Lower lobe of right lung (tissue), 2 donors: ENCODE measurements around the gene LDLRAD4. TPM values are rescaled to one million over a fixed set of nuclear protein-coding genes. Genes with fewer than 3 reads are reported as not detected.

Experiments used
- ATAC-seq, 2 donors: fragments of 200-7000 bp; cut with Tn5 transposase; one replicate each; pipeline ENCODE4 v1.9.1; 2020 to 2022; ENCODE audit warnings: mild to moderate bottlenecking in 2 of 2, moderate library complexity in 2 of 2
- DNase-seq: peaks from one replicate; pipeline ENCODE4 v3.0.0-alpha.2; 2020
- H3K27ac ChIP-seq: fragments of 200-600 bp; one replicate; pipeline ENCODE4 v1.8.0; 2022
- H3K27me3 ChIP-seq: fragments of 200-600 bp; one replicate; pipeline ENCODE4 v1.8.0; 2022; ENCODE audit warnings: low read depth
- H3K36me3 ChIP-seq: fragments of 200-600 bp; one replicate; pipeline ENCODE4 v1.8.0; 2022; ENCODE audit warnings: mild to moderate bottlenecking
- H3K4me1 ChIP-seq: fragments of 200-600 bp; one replicate; pipeline ENCODE4 v1.8.0; 2022
- H3K4me3 ChIP-seq: fragments of 200-600 bp; one replicate; pipeline ENCODE4 v1.8.0; 2022; ENCODE audit warnings: mild to moderate bottlenecking
- H3K9me3 ChIP-seq: fragments of 200-600 bp; one replicate; pipeline ENCODE4 v1.8.0; 2022
- CTCF ChIP-seq: fragments of 200-600 bp; IDR thresholded peaks from one replicate; pipeline ENCODE4 v1.8.0; 2022; ENCODE audit warnings: antibody characterized with exemption, mild to moderate bottlenecking
- intact Hi-C: fragments of 100-400 bp; cut with DNase I; formaldehyde crosslinking; loops from one replicate; pipeline ENCODE4 v1.11.0; 2022
- total RNA-seq: library from RNA; stranded (reverse); fragmentation: NEBNext Ultra II Directional; extraction: Animal tissue kit (Norgen Biotek cat#: 25700); gene quantifications from one replicate; pipeline ENCODE4 v1.2.1, GENCODE V29; 2021
- donor health status: DM: no; HTN: yes; CAD: no; lungs with severe emphysema.

Gene LDLRAD4
- total RNA-seq, 1 donor from 2014 or later = 24.6 TPM

GRCh38 chr18:13363359-13363758 is 144.8 kb downstream of the LDLRAD4 start:
- ATAC-seq (no peak), DNase-seq (no peak)
- Histone ChIP-seq H3K27ac (no peak overlapping the region), H3K4me3 (no peak overlapping the region), H3K9me3 (no peaks in the 10 kb centered on the region), H3K27me3 (no peaks in the 10 kb centered on the region), H3K4me1 (no peaks in the 10 kb centered on the region), H3K36me3 (no peaks in the 10 kb centered on the region)
- intact Hi-C loops = no loop called here
- no peak for TF ChIP-seq CTCF

- Histone ChIP-seq H3K27ac (no peak overlapping the region), H3K4me1 (no peaks in the 10 kb centered on the region), H3K4me3 (no peak overlapping the region), H3K27me3 (no peaks in the 10 kb centered on the region), H3K9me3 (no peaks in the 10 kb centered on the region), H3K36me3 (no peaks in the 10 kb centered on the region)
- intact Hi-C loops = no loop called here
- TF ChIP-seq CTCF = no peak
- no peak for DNase-seq
- ATAC-seq = no peak
These were observed 146.2 kb downstream of the LDLRAD4 start for GRCh38 chr18:13364721-13365205.

- TF ChIP-seq CTCF = no peak
- ATAC-seq = no peak
- no peak overlapping the region for H3K4me3 ChIP-seq
- intact Hi-C loops = no loop called here
- H3K4me1 ChIP-seq = no peaks in the 10 kb centered on the region
- H3K9me3 ChIP-seq = no peaks in the 10 kb centered on the region
- no peak overlapping the region for H3K27ac ChIP-seq
- no peaks in the 10 kb centered on the region for H3K27me3 ChIP-seq
- no peak for DNase-seq
- H3K36me3 ChIP-seq = no peaks in the 10 kb centered on the region
These were observed 147.6 kb downstream of the LDLRAD4 start for GRCh38 chr18:13366131-13366530.

- intact Hi-C loops = no loop called here
These were observed 148.0 kb downstream of the LDLRAD4 start for GRCh38 chr18:13366541-13366940.

GRCh38 chr18:13366962-13367892 is 148.7 kb downstream of the LDLRAD4 start:
- Histone ChIP-seq H3K4me3 (no peak overlapping the region), H3K27me3 (no peaks in the 10 kb centered on the region), H3K4me1 (no peaks in the 10 kb centered on the region), H3K36me3 (no peaks in the 10 kb centered on the region), H3K9me3 (no peaks in the 10 kb centered on the region), H3K27ac (no peak overlapping the region)
- no peak for TF ChIP-seq CTCF
- peak in 1 of 2 donors; percentile 40 for ATAC-seq
- DNase-seq = no peak
- intact Hi-C loops = no loop called here

More at GRCh38 chr18:13366541-13366940, 148.0 kb downstream of the LDLRAD4 start:
- Histone ChIP-seq H3K36me3 (no peaks in the 10 kb centered on the region), H3K4me3 (no peak overlapping the region), H3K4me1 (no peaks in the 10 kb centered on the region), H3K27me3 (no peaks in the 10 kb centered on the region), H3K9me3 (no peaks in the 10 kb centered on the region), H3K27ac (no peak overlapping the region)
- no peak for ATAC-seq
- DNase-seq = no peak
- TF ChIP-seq CTCF = no peak
